HCT116 (cell line): Measurements from ENCODE around the gene OSBPL1A.

Experiments used
- CEBPB ChIP-seq: IDR thresholded peaks from 2 replicates; pipeline ENCODE4 v1.6.1; 2012; ENCODE audit warnings: low read depth
- EZH2 ChIP-seq: fragments of 200-600 bp; sonication (generic); IDR thresholded peaks from 2 replicates; pipeline ENCODE4 v1.6.1; 2017; ENCODE audit warnings: antibody characterized with exemption, mixed run types
- MAX ChIP-seq: IDR thresholded peaks from 2 replicates; pipeline ENCODE4 v1.6.1; 2012
- POLR2A ChIP-seq: IDR thresholded peaks from 2 replicates; pipeline ENCODE4 v1.7.0; 2011; ENCODE audit warnings: borderline replicate concordance; ENCODE audit not compliant: insufficient read depth, insufficient read length; ENCODE audit errors: extremely low read depth
- ZFX ChIP-seq: fragments of 450-650 bp; IDR thresholded peaks from 2 replicates; pipeline ENCODE4 v1.6.1; 2017
- ZNF274 ChIP-seq: fragments of 200-500 bp; sonication (Bioruptor generic); IDR thresholded peaks from 2 replicates; pipeline ENCODE4 v1.6.1; 2014; ENCODE audit warnings: mild to moderate bottlenecking, low read depth, low read length, inconsistent platforms

GRCh38 chr18:24432618-24433017, 35.0 kb upstream of the OSBPL1A start:
- TF ChIP-seq MAX (no peak), EZH2 (no peak), ZNF274 (no peak), CEBPB (no peak), POLR2A (no peak), ZFX (no peak)
